Measurements from ENCODE around the gene PPP2R5C.
"Not testable (repeated sequence)": the region's sequence is repeated elsewhere in the genome, so short reads cannot be mapped to it uniquely, and the experiment has no call there.

The PPP2R5C gene

DNA sequence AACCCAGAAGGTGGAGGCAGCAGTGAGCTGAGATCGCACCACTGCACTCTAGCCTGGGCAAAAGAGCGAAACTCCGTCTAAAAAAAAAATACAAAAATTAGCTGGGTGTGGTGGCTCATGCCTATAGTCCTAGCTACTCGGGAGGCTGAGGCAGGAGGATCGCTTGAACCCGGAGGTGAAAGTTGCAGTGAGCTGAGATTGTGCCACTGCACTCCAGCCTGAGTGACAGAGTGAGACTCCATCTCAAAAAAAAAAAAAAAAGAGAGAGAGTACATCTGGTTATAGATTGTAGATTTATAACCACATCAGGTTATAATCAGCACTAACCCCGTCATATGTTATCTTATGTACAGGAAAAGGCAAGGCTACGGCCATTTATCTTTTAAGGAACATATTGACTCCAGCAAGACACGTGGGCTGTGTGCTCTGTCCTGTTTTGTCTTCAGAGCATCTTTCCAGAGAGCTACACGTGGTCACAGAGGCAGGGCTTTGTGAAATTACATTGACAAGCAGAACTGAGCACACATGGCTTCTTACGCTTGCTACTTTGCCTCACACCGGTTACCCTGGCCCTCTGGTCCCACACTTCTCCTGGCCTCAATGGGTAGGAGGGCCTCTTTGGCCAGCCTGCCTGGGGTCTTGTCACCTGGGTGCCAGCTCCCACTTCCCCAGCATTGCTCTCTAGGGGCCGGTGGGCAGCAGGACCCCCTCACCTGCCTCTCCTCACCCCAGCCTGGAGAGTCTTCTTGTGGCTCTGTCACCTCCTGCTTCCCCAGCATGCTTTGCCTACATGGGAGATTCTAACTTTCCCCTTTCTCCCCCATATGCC is 196.1 kb downstream of the PPP2R5C start:
- DNase-seq, result no peak

DNA sequence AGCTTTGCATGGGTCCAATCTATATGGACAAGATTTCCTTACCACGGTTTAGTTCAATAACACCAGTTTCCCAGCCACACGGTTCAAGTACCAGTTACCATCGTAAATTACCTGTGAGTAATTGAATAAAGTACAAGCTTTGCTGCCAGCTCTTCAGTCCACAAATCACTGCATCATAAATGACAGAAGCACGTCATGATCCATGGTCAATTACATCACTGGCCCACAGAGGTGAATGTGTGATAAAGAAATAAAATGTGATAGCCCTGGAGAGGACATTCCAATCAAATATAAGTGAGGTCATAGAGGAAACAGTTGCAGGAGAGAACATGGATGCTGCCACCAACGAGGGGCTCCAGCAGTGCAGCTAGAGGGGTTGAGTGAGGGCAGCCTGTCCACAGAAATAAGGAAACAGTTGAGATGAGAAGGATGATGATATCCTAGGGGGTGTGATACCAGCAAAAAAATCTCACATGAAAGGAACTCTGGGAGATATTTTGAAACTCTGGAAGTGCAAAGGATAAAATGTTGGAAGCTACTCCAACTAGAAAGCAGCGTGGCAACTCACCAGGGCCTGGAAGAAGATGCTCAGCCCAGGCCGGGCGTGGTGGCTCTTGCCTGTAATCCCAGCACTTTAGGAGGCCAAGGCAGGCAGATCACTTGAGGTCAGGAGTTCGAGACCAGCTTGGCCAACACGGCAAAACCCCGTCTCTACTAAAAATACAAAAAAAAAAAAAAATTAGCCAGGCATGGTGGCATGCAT is 197.1 kb downstream of the PPP2R5C start:
- DNase-seq, result no peak

DNA sequence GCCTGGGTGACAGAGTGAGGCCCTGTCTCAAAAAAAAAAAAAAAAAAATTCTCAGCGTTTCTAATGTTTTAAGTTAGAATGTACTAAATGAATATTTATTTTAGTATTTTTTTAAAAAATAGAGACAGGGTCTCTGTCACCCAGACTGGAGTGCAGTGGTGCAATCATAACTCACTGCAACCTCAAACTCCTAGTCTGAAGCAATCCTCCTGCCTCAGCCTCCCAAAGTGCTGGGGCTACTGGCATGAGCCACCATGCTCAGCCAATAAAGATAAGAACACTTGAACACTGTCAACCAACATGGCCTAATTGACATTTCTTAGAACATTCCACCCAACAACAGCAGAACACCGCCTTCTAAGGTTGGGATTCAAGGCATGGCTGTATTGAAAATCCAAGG is 197.8 kb downstream of the PPP2R5C start:
- no peak for DNase-seq

DNA sequence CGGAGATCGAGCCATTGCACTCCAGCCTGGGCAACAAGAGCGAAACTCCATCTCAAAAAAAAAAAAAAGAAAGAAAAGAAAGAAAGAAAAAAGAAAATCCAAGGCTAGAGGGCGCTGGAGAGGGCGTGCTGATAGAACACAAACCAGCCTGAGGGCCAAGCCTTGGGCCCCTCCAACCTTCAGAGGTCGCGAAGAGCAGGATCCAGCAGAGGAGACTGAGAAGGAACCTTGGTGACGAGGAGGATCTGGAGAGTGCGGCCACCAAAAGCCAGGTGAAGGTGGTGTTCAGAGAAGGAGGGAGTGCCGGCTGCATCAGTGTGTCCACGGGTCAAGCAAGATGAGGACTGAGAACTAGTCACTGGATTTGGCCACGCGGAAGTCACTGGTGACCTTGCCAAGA is 198.7 kb downstream of the PPP2R5C start:
- no peak for DNase-seq

DNA sequence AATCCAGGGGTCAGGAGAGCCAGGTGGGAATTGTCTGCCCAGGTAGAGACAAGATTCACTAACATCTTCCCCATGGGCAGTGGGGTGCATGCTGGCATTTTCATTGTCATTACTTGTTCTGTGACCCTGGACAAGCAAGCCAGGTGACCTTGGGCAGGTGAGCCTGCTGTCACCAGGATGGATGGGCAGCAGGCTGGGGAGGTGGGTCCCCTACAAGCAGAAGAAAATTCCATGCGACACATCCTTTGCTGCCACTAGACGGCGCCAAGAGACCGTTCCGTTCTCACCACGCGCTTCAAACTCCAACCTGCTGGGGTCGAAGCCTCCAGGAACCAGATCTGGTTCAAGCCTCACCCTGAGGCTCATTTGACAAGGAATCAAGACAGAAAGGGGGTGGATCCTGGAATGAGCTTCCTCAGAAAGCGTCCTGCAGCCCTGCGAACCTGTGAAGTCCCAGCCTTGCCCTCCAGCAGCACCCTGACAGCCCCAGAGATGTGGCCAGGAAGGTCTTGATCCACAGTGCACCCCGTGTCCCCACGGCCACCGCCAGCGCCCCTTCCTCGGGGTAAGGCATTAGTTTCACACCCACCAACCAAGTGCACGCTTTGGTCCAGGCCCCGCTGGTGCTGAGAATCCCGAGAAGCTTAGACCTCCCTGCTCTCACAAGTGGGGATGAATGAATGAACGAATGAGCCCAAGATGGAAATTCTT is 199.7 kb downstream of the PPP2R5C start:
- DNase-seq, result peak; percentile 90

DNA sequence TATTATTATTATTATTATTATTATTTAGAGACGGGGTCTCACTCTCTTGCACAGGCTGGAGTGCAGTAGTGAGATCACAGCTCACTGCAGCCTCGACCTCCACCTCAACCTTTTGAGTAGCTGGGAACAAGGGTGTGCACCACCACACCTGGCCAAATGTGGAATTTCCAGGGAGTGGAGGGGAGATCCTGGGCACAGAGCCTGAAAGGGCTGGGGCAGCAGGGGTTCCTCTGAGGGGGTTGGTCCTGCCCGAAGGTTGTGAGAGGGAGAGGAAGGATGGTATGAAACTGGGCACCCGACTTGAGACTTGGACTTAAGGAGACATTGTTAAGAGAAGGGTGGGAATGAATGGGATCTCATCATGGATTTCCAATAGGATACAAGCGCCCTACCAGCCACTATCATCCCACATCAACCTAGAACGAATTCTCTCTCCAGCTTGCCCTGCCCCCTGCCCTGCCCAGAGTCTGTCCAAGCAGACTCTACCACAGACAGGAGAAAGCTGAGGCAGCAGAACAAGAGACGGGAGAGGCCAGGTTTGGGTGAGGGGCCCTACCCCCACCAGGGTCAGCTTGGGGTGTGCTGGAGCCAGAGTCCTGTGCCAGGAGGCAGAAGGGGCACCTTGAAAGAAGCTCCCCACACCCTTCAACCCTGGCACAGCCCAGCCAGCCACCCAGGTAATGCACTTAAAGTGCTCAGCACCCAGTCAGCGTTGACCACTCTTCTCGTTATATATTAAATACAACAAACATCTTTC is 200.4 kb downstream of the PPP2R5C start:
- DNase-seq, result no peak

DNA sequence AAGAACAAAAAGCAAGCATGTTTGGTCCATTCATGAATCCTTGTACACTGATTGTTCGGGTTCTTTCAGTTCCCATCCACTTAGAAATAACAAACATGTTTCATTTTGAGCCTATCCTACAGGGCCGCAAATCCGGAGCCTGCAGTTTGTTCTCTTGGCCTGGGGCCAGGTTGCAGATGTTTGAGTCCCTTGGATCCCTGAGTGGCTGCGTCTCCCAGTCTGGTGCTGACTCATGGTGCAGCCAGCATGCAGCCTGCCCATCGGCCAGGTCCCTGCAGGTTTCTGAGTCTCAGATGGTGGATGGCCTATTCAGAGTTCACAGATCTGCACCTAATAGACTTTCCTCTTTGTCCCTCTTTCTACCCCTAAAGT is 201.0 kb downstream of the PPP2R5C start:
- DNase-seq, result peak; percentile 93

DNA sequence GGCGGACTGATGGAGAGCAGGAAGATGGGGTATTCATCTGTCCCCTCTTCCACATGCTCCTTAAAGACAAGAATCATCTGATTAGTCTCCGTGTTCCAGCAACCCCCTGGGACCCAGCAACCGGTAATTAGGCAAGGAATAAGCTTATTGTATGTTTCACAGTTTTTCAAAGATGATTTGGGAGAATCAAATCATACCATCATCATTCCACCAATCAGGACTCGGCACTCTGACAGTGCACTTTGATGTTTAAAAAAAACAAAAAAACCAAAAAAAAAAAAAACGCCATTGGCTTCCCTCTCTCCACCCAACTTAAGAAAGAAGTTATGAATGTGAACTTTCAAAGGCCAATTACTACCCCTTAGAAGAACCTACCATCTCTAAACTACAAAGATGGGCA is 201.5 kb downstream of the PPP2R5C start:
- no peak for DNase-seq

DNA sequence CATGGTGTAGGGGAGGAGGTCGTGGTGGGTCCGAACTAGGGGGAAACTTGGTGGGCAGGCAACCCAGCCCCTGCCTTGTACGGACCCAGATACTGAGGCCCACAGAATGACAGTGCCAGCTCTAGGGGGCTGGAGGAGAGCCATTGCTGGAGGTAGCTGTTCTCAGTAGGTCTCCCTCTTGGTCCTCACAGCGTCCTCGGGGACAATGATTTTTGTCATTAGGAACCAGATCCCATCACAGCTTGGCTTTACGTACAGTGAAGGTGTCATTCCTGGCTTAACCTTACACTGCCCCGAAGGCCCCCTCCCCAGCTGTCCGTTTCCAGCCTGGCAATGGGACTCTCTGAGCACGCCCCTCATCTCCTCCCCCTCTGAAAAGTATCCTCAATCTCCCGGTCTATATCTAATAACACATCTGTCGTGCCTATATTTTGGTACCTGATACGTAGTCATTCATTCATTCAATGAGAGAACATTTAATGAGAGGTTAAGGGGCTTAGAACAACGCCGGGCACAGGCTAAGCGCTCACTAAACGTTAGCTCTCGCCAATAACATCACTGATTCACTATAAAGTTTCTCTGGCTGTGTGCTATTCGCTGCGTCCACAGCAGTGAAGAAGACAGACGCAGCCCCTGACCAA is 202.3 kb downstream of the PPP2R5C start:
- DNase-seq, result no peak

DNA sequence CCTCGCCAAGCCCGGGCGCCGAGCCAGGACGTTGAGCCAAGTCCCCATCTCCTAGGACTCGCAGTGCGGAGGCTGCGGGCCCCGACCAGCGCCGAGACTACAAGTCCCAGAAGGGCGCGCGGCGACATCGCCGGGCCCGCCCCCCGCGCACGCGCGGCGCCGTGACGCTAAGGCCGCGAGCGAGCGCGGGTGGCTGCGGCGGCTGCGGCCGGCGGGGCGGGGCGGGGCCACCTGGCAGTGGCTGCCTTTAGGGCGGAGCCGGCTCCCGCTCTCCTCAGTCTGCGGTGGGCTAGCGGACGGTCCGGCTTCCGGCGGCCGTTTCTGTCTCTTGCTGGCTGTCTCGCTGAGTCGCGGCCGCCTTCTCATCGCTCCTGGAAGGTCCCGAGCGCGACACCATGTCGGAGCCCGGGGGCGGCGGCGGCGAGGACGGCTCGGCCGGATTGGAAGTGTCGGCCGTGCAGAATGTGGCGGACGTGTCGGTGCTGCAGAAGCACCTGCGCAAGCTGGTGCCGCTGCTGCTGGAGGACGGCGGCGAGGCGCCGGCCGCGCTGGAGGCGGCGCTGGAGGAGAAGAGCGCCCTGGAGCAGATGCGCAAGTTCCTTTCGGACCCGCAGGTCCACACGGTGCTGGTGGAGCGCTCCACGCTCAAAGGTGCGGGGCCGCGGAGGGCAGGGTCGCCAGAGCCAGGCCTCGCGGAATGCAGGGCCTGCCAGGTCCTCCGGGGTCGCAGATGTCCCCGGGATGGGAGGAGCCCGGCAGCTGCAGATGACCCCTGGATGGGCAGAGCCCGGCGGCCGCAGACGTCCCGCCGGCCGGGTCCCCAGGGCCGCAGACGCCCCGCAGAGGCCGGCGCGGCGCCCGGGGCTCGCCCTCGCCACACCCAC is 203.0 kb downstream of the PPP2R5C start, which contains the start of gene DYNC1H1:
DYNC1H1 (plus strand) TSS at position 277 of the 884 bp plus-strand sequence; CDS start at position 396, 119 bp downstream.
- peak; percentile 99 for DNase-seq

DNA sequence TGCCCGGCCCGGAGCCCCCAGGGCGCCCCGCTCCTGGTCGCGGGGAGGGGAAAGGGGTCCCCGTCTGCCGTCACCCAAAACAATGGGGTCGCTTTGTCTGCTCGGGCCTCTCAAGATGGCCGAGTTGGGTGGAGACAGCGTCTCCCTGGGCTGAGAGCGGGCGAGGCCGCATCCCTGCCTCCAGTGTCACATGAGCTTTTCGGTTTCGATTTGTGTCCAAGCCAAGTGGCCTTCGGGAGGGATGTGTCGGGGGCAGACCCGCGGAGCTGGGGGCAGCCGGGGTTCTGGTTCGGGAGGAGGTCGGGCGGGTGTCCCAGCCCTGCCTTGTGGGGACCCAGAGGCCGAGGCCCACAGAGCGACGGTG is 203.7 kb downstream of the PPP2R5C start:
- peak; percentile 57 for DNase-seq

DNA sequence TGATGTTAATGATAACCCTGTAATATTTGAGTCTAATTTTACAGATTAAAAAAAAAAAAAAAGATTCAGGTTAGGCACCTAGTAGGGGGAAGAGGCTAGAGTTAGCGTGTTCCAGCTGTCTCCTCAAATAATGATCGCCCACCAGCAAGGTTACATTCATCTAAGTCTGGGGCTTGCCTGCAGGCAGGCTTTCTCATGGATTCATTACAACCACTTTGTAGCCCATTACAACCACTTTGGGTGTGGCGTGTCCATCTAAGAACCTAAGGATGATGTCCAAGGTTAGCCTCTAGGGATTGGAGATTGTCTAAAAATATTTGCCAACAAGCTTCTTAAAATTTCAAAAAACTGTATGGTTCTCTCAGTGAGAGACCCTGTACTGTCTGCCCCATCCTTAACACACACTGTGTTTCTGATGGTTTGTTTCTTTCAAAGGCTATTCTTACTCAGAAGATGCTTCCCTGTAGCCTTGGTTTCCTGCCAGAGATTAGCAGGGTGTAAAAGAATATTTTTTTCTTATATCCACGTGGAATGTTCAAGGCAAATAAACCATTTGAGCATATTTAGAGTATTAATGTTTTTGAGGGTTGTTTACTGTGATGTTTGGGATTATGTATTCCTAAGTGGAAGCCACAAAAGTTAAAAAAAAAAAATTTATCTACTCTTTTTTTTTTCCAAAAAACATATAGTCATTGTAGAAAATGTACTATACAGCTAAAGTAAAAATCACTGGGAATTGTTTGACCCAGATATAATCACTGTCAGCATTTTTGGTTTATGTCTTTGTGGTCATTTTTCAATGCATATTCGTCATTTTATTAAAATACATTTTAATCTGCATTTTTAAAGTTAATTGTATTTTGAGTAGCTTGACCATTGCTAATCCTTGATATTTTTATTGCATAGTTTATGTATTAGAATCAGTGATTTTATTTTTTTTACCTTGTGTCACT is 204.5 kb downstream of the PPP2R5C start:
- no peak for DNase-seq

DNA sequence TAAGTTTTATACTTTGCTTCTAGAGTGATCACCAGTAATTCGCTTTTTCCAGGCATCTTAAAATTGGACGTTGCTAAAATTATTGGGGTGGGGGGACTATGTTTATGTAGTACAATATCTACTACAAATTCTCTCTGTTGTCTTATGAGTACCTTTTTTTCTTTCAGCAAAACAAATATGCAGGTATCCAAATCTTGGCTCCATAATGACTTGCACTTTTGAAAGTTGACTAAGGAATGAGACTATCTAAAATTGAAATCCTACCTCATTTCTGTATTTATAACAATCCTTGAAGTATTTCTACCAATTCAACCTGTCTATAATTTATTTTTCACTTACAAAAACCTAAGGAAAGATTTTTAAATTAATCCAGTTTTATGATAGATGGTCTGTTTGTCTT is 205.2 kb downstream of the PPP2R5C start:
- DNase-seq, result no peak

DNA sequence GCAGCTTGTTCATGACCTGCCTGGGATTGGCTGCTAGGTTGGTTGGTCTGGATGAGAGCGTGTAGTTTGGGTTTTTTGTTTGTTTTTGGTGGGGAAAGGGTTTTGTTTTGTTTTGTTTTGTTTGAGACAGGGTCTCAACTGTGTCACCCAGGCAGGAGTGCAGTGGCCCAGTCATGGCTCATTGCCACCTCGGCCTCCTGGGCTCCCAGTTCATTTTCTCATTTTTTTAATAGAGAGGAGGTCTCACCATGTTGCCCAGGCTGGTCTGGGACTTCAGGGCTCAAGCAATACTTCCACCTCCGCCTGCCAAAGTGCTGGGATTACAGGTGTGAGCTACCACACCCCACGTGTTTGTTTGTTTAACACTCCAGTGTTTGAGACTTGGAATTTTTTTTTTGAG is 206.7 kb downstream of the PPP2R5C start:
- no peak for DNase-seq

DNA sequence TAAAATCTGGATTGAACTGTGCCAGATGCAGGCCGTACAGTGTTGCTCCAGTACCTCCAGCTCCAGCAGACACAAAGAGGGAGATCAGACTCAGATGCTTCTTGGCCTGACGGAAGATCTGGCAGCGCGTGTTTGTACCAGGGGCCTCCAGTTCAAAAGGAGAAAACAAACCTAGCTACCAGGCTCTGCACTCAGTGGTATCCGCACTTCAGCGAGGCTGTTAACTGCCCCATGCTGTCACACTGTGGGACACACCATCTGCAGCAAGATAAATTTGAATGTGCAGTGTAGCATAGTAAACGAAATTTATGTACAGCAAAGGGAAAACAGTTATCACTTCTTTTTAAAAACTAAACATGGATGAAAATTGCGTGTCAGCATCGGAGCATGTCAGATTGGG is 208.0 kb downstream of the PPP2R5C start:
- no peak for DNase-seq

DNA sequence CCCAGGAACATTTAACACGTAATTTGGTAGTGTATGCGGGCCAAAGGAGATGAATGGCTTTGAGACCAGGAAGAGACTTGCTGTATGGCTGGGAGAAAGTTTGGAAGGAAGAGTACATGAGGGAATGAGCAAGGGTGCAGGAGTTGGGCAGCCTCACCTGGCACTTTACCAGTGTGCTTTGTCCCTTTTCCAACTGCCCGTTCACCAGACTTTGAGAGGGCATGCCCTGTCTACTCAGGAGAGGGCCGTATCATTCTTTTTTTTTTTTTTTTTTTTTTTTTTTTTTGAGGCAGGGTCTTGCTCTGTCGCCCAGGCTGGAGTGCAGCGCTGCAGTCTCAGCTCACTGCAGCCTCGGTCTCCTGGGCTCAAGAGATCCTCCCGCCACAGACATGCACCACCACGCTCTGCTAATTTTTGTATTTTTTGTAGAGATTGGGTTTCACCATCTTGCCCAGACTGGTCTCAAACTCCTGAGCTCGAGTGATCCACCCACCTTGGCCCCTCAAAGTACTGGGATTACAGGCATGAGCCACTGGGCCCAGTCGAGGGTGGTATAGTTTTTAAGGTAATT is 209.4 kb downstream of the PPP2R5C start:
- DNase-seq, result no peak

DNA sequence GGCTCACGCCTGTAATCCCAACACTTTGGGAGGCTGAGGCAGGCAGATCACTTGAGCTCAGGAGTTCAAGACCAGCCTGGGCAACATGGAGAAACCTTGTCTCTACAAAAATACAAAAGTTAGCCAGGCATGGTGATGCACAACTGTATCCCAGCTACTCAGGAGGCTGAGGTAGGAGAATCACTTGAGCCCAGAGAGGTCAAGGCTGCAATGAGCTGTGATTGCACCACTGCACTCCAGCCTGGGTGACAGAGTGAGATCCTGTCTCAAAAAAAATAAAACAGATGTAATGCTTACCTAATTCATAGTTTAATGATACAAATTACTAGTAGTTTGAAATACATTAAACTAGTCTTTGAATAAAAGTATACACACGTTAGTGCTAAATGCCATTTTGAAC is 209.9 kb downstream of the PPP2R5C start:
- DNase-seq, result not testable (repeated sequence)

DNA sequence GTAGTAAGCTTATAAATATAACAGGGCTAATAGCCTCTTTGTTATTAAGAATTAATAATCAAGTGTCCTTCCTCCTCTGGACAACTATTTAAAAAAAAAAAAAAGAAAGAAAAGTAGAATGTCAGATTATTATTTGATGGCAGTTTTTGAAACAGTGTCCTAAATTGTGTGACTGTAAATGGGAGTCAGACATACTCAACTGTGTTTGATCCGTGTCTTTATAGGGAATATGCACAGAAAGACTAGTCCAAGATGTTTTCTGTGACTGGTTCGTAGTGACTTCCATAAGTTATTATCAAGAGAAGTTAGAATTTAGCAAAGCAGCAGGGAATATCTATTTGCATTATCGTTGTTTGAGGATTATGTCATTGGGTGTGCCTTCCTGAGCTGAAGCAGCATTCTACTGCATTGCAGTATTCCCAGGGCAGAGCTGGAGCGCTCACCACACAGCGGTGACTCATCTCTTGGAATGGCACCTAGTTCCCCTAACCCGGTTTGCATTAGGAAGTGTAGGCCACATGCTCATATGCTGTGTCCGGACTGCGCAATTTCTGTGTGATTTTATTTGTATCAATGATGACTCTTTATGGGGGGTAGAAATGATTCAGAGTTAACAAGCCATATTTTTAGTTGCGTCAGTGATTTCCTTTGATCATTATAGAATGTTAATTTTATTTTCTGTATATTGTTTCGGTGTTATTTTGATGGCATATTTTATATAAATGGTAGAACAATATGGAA is 210.8 kb downstream of the PPP2R5C start:
- DNase-seq, result no peak

DNA sequence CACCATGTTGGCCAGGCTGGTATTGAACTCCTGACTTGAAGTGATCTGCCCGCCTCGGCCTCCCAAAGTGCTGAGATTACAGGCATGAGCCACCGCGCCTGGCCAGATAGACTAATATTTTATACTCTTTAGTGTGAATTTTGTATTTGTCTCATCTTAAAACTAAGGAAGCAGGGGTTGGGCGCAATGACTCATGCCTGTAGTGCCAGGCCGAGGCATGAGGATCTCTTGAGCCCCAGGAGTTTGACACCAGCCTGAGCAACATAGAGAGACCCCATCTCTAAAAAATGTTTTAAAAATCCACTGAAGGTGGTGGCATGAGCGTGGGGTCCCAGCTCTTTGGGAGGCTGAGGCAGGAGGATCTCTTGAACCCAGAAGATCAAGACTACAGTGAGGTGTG is 211.8 kb downstream of the PPP2R5C start:
- DNase-seq, result no peak

Data from COR-L47 (cell line).